SU-DHL-6 (cell line): ENCODE results near the gene MOCS3.

Source experiments
- H2AFZ ChIP-seq: fragments of 200-600 bp; sonication (generic); 2 replicates; pipeline ENCODE4 v1.6.1; 2014; ENCODE audit warnings: low read depth, mild to moderate bottlenecking, moderate library complexity, mixed read lengths, antibody characterized with exemption, low read length; ENCODE audit not compliant: severe bottlenecking
- H3F3A ChIP-seq: fragments of 200-600 bp; shearing (Covaris generic); 2 replicates; pipeline ENCODE4 v1.6.0; 2016; ENCODE audit warnings: antibody characterized with exemption, mild to moderate bottlenecking; ENCODE audit not compliant: insufficient read depth
- H3K27ac ChIP-seq: fragments of 200-600 bp; sonication (generic); 2 replicates; pipeline ENCODE4 v1.5.1; 2016; ENCODE audit warnings: low read depth, mild to moderate bottlenecking, low read length, moderate library complexity, mixed read lengths
- H3K27me3 ChIP-seq: fragments of 200-600 bp; sonication (generic), shearing (Covaris generic); 2 replicates; pipeline ENCODE4 v1.6.0; 2014; ENCODE audit warnings: mild to moderate bottlenecking, low read length
- H3K36me3 ChIP-seq: fragments of 200-600 bp; sonication (generic); 2 replicates; pipeline ENCODE4 v1.6.1; 2014; ENCODE audit warnings: mild to moderate bottlenecking, low read length, mixed read lengths
- H3K4me2 ChIP-seq: fragments of 300-600, 200-600 bp; shearing (Covaris generic), sonication (generic); 2 replicates; pipeline ENCODE4 v1.6.0; 2014; ENCODE audit warnings: low read length, low read depth, mild to moderate bottlenecking; ENCODE audit not compliant: poor library complexity, severe bottlenecking
- H3K4me3 ChIP-seq: fragments of 200-600 bp; sonication (generic); 2 replicates; pipeline ENCODE4 v1.5.1; 2014; ENCODE audit warnings: antibody characterized with exemption, low read length, mild to moderate bottlenecking, mixed read lengths; ENCODE audit not compliant: insufficient read depth, poor library complexity, severe bottlenecking
- H3K79me2 ChIP-seq: fragments of 200-600 bp; sonication (generic); 2 replicates; pipeline ENCODE4 v1.6.1; 2014; ENCODE audit warnings: mild to moderate bottlenecking, low read length, moderate library complexity; ENCODE audit not compliant: insufficient read depth
- H3K9ac ChIP-seq: fragments of 200-600 bp; sonication (generic); 2 replicates; pipeline ENCODE4 v1.7.0; 2014; ENCODE audit warnings: mild to moderate bottlenecking, low read length
- H3K9me2 ChIP-seq: fragments of 200-600 bp; sonication (generic); replicated peaks from 2 replicates; pipeline ENCODE4 v1.6.1; 2014; ENCODE audit warnings: low read length; ENCODE audit not compliant: insufficient read depth
- H3K9me3 ChIP-seq: fragments of 200-600 bp; sonication (generic); 2 replicates; pipeline ENCODE4 v1.6.1; 2014; ENCODE audit warnings: low read length, mixed read lengths; ENCODE audit not compliant: insufficient read depth
- H4K20me1 ChIP-seq: fragments of 200-600 bp; sonication (generic); 2 replicates; pipeline ENCODE4 v1.6.1; 2014; ENCODE audit warnings: low read depth, mild to moderate bottlenecking, antibody characterized with exemption, low read length, moderate library complexity, mixed read lengths
- EZH2phosphoT487 ChIP-seq: fragments of 200-600 bp; sonication (generic), shearing (Covaris generic); conservative IDR thresholded peaks from 2 replicates; pipeline ENCODE4 v1.6.1; 2018; ENCODE audit warnings: mild to moderate bottlenecking, antibody characterized with exemption, low read length, moderate library complexity, mixed read lengths
- TF ChIP-seq, protein P1 (sequence below): fragments of 200-600 bp; sonication (generic); IDR thresholded peaks from one replicate; pipeline ENCODE4 v1.5.1; 2017; ENCODE audit warnings: antibody characterized with exemption, mild to moderate bottlenecking, low read length, moderate library complexity; ENCODE audit not compliant: insufficient read depth, poor library complexity, severe bottlenecking

MOCS3 gene

DNA sequence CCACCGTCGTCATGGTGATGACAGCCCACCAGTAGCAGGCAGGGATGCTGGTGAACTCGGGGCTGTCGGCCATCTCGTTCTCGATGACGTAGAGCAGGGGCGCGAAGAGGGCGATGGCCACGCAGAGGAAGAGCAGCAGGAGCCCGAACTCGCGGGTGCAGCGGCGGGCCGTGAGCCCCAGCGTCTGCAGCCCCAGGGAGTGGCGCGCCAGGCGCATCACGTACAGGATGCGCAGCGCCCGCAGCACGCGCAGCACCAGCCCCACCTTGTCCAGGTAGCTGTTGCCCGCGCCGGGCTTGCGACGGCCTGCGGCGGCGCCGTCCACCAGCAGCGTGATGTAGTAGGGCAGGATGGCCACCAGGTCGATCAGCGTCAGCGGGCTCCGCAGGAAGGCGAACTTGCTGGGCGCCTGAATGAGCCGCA is 45.7 kb downstream of the MOCS3 start:
- H3K27me3 ChIP-seq: no peaks in the 10 kb centered on the region
- no peak overlapping the region for H3K4me3 ChIP-seq
- no peaks in the 10 kb centered on the region for H4K20me1 ChIP-seq
- TF ChIP-seq EZH2phosphoT487: no peak
- TF ChIP-seq, protein P1, sequence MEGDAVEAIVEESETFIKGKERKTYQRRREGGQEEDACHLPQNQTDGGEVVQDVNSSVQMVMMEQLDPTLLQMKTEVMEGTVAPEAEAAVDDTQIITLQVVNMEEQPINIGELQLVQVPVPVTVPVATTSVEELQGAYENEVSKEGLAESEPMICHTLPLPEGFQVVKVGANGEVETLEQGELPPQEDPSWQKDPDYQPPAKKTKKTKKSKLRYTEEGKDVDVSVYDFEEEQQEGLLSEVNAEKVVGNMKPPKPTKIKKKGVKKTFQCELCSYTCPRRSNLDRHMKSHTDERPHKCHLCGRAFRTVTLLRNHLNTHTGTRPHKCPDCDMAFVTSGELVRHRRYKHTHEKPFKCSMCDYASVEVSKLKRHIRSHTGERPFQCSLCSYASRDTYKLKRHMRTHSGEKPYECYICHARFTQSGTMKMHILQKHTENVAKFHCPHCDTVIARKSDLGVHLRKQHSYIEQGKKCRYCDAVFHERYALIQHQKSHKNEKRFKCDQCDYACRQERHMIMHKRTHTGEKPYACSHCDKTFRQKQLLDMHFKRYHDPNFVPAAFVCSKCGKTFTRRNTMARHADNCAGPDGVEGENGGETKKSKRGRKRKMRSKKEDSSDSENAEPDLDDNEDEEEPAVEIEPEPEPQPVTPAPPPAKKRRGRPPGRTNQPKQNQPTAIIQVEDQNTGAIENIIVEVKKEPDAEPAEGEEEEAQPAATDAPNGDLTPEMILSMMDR: no peak
- no peak overlapping the region for H2AFZ ChIP-seq
- no peak overlapping the region for H3K4me2 ChIP-seq
- H3K36me3 ChIP-seq: no peaks in the 10 kb centered on the region
- no peaks in the 10 kb centered on the region for H3F3A ChIP-seq
- H3K9ac ChIP-seq: no peak overlapping the region
- no peaks in the 10 kb centered on the region for H3K9me3 ChIP-seq
- no peaks in the 10 kb centered on the region for H3K9me2 ChIP-seq
- H3K27ac ChIP-seq: no peak overlapping the region
- no peaks in the 10 kb centered on the region for H3K79me2 ChIP-seq

DNA sequence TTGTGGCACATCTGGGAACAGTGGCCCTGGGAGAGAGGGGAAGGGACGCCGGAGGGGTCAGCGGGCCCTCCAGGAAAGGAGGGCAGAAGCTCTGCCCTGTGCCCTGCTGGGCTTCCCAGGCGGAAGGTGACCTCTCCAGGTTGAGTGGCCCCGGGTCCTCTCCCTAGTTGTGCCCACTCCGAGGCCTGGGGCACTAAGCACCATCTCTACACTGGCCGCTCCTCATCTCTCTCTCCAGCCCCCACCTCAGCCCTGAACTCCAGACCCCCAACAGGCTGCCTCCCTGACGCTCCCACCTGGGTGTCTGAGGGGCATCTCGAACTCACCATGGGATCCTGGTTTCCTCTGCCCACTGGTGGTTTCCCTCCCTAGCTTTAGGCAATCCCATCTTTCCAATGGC is 46.2 kb downstream of the MOCS3 start:
- Histone ChIP-seq H3K9me2 (no peaks in the 10 kb centered on the region), H3K9ac (no peak overlapping the region), H3K36me3 (no peaks in the 10 kb centered on the region), H4K20me1 (no peaks in the 10 kb centered on the region), H3K4me2 (no peak overlapping the region), H2AFZ (no peak overlapping the region), H3K79me2 (no peaks in the 10 kb centered on the region), H3K27me3 (no peaks in the 10 kb centered on the region), H3K27ac (no peak overlapping the region), H3F3A (no peaks in the 10 kb centered on the region), H3K9me3 (no peaks in the 10 kb centered on the region), H3K4me3 (no peak overlapping the region)
- TF ChIP-seq EZH2phosphoT487: no peak
- TF ChIP-seq, protein P1: no peak

DNA sequence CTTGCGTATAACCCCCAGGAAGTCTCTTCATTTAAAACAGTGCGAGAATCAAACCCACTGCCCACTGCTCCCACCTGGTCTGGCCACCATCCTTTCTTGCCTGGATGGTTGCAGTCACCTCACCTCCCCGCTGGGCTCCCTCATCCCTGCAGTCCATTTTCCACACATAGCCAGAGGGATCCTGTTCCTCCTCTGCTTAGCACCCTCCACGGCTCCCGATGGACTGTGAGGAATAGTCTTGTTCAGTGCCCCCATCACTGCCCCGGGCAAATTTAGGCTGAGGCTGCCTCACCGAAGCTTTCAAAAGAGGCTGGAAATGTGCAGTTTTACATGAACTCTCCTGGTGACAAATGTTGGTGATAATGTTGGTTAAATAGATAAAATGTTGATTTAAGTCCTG is 46.6 kb downstream of the MOCS3 start:
- Histone ChIP-seq H3K4me2 (no peak overlapping the region), H3K9me2 (no peaks in the 10 kb centered on the region), H4K20me1 (no peaks in the 10 kb centered on the region), H3K27me3 (no peaks in the 10 kb centered on the region), H3F3A (no peaks in the 10 kb centered on the region), H3K27ac (no peak overlapping the region), H3K9ac (no peak overlapping the region), H2AFZ (no peak overlapping the region), H3K9me3 (no peaks in the 10 kb centered on the region), H3K4me3 (no peak overlapping the region), H3K79me2 (no peaks in the 10 kb centered on the region), H3K36me3 (no peaks in the 10 kb centered on the region)
- TF ChIP-seq, protein P1: no peak
- TF ChIP-seq EZH2phosphoT487: no peak
